ENCODE data around the gene JAM2.

JAM2 gene

GRCh38 chr21:25647647-25648046 is 8.6 kb downstream of the JAM2 start:
- Histone ChIP-seq H3K79me2 (no peaks in the 10 kb centered on the region), H3K4me3 (ENCODE audit: low read depth, low read length) (no peak overlapping the region), H3K4me1 (peaks cover 2% of the 10 kb centered on the region), H2AFZ (no peak overlapping the region), H3K9me3 (ENCODE audit: control insufficient read depth, low read length) (no peaks in the 10 kb centered on the region), H3K27ac (no peak overlapping the region), H3K4me2 (ENCODE audit: low read length) (no peak overlapping the region), H3K27me3 (ENCODE audit: control insufficient read depth, insufficient read depth, low read length) (no peaks in the 10 kb centered on the region), H3K9ac (no peak overlapping the region), H3K36me3 (ENCODE audit: control insufficient read depth, insufficient read depth, low read length) (no peaks in the 10 kb centered on the region)
- no peak for TF ChIP-seq CTCF (IDR thresholded peaks at IDR 0.05)

- H3K4me1 ChIP-seq = no peaks in the 10 kb centered on the region
- no peak overlapping the region for H3K27ac ChIP-seq
- no peak for TF ChIP-seq CTCF (IDR thresholded peaks at IDR 0.05)
- H2AFZ ChIP-seq = no peak overlapping the region
- no peaks in the 10 kb centered on the region for H3K27me3 ChIP-seq (ENCODE audit: control insufficient read depth, insufficient read depth, low read length)
- H3K36me3 ChIP-seq (ENCODE audit: control insufficient read depth, insufficient read depth, low read length) = no peaks in the 10 kb centered on the region
- no peak overlapping the region for H3K4me3 ChIP-seq (ENCODE audit: low read depth, low read length)
- H3K9ac ChIP-seq = no peak overlapping the region
- H3K9me3 ChIP-seq (ENCODE audit: control insufficient read depth, low read length) = no peaks in the 10 kb centered on the region
- no peak overlapping the region for H3K4me2 ChIP-seq (ENCODE audit: low read length)
- no peaks in the 10 kb centered on the region for H3K79me2 ChIP-seq
These were observed 10.1 kb downstream of the JAM2 start for GRCh38 chr21:25649146-25649545.

- no peak for TF ChIP-seq CTCF (IDR thresholded peaks at IDR 0.05)
These were observed 17.4 kb downstream of the JAM2 start for GRCh38 chr21:25656412-25656811.

GRCh38 chr21:25657140-25657539 is 18.1 kb downstream of the JAM2 start:
- TF ChIP-seq CTCF (IDR thresholded peaks at IDR 0.05) = no peak
- Histone ChIP-seq H3K36me3 (ENCODE audit: control insufficient read depth, insufficient read depth, low read length) (no peaks in the 10 kb centered on the region), H3K9me3 (ENCODE audit: control insufficient read depth, low read length) (no peaks in the 10 kb centered on the region)

More at GRCh38 chr21:25656412-25656811, 17.4 kb downstream of the JAM2 start:
- H2AFZ ChIP-seq = no peak overlapping the region
- no peak overlapping the region for H3K27ac ChIP-seq
- H3K27me3 ChIP-seq (ENCODE audit: control insufficient read depth, insufficient read depth, low read length) = no peaks in the 10 kb centered on the region
- no peak overlapping the region for H3K9ac ChIP-seq
- no peaks in the 10 kb centered on the region for H3K9me3 ChIP-seq (ENCODE audit: control insufficient read depth, low read length)
- H3K79me2 ChIP-seq = no peaks in the 10 kb centered on the region
- no peak overlapping the region for H3K4me3 ChIP-seq (ENCODE audit: low read depth, low read length)
- no peak overlapping the region for H3K4me2 ChIP-seq (ENCODE audit: low read length)
- H3K36me3 ChIP-seq (ENCODE audit: control insufficient read depth, insufficient read depth, low read length) = no peaks in the 10 kb centered on the region
- no peaks in the 10 kb centered on the region for H3K4me1 ChIP-seq

GRCh38 chr21:25658427-25659035 is 19.5 kb downstream of the JAM2 start:
- H3K27ac ChIP-seq = no peak overlapping the region
- no peaks in the 10 kb centered on the region for H3K4me1 ChIP-seq
- no peaks in the 10 kb centered on the region for H3K27me3 ChIP-seq (ENCODE audit: control insufficient read depth, insufficient read depth, low read length)
- no peak for TF ChIP-seq CTCF (IDR thresholded peaks at IDR 0.05)
- H3K79me2 ChIP-seq = no peaks in the 10 kb centered on the region
- no peak overlapping the region for H2AFZ ChIP-seq
- H3K4me2 ChIP-seq (ENCODE audit: low read length) = no peak overlapping the region
- no peak overlapping the region for H3K4me3 ChIP-seq (ENCODE audit: low read depth, low read length)
- no peaks in the 10 kb centered on the region for H3K9me3 ChIP-seq (ENCODE audit: control insufficient read depth, low read length)
- H3K36me3 ChIP-seq (ENCODE audit: control insufficient read depth, insufficient read depth, low read length) = no peaks in the 10 kb centered on the region
- H3K9ac ChIP-seq = no peak overlapping the region

More at GRCh38 chr21:25657140-25657539, 18.1 kb downstream of the JAM2 start:
- Histone ChIP-seq H2AFZ (no peak overlapping the region), H3K79me2 (no peaks in the 10 kb centered on the region), H3K27me3 (ENCODE audit: control insufficient read depth, insufficient read depth, low read length) (no peaks in the 10 kb centered on the region), H3K9ac (no peak overlapping the region), H3K4me1 (no peaks in the 10 kb centered on the region), H3K27ac (no peak overlapping the region), H3K4me2 (ENCODE audit: low read length) (no peak overlapping the region), H3K4me3 (ENCODE audit: low read depth, low read length) (no peak overlapping the region)

Measured in parathyroid adenoma (tissue), 2 donors.